Measurements from ENCODE around the gene DEPDC4.
A peak's percentile ranks its signal among the peaks of the same experiment; 100 is the strongest.

Gene DEPDC4

GRCh38 chr12:100213016-100213891, 53.6 kb downstream of the DEPDC4 start:
- no peak for DNase-seq (ENCODE audit: low read depth in 2 of 2)

- DNase-seq (ENCODE audit: low read depth in 2 of 2), result no peak
These were observed 55.2 kb downstream of the DEPDC4 start for GRCh38 chr12:100211698-100212097.

GRCh38 chr12:100208834-100209233, 58.0 kb downstream of the DEPDC4 start:
- DNase-seq (ENCODE audit: low read depth in 2 of 2), result no peak

GRCh38 chr12:100207311-100207710, 59.6 kb downstream of the DEPDC4 start:
- DNase-seq (ENCODE audit: low read depth in 2 of 2), result no peak

- DNase-seq (ENCODE audit: low read depth in 2 of 2), result no peak
These were observed 65.1 kb downstream of the DEPDC4 start for GRCh38 chr12:100201604-100202423.

GRCh38 chr12:100200463-100201181, 66.3 kb downstream of the DEPDC4 start, which contains the start of gene ACTR6:
Gene ACTR6 (plus strand): TSS chr12:100200815. CDS start chr12:100200852, 37 bp downstream.
- peak; percentile 96 to 99 for DNase-seq (ENCODE audit: low read depth in 2 of 2)

GRCh38 chr12:100199347-100200149, 67.3 kb downstream of the DEPDC4 start:
- peak; percentile 50 to 52 for DNase-seq (ENCODE audit: low read depth in 2 of 2)

GRCh38 chr12:100199023-100199346, 67.9 kb downstream of the DEPDC4 start:
- no peak for DNase-seq (ENCODE audit: low read depth in 2 of 2)

GRCh38 chr12:100197486-100197885, 69.4 kb downstream of the DEPDC4 start:
- no peak for DNase-seq (ENCODE audit: low read depth in 2 of 2)

GRCh38 chr12:100193085-100193484, 73.8 kb downstream of the DEPDC4 start:
- DNase-seq (ENCODE audit: low read depth in 2 of 2), result no peak
